Mesodermal cell (in vitro differentiated cells): ENCODE results near the gene DOCK1.

ENCODE experiments used
- H3K27ac ChIP-seq: 2 replicates; pipeline ENCODE4 v1.7.0; 2013; ENCODE audit warnings: mild to moderate bottlenecking, low read depth, low read length, moderate library complexity; ENCODE audit not compliant: severe bottlenecking
- H3K36me3 ChIP-seq: 2 replicates; pipeline ENCODE4 v1.7.1; 2013; ENCODE audit warnings: mild to moderate bottlenecking, low read length, moderate library complexity; ENCODE audit not compliant: control insufficient read depth, insufficient read depth
- H3K4me1 ChIP-seq: one replicate; pipeline ENCODE4 v1.7.1; 2013; ENCODE audit warnings: mild to moderate bottlenecking, low read length; ENCODE audit not compliant: insufficient read depth, control insufficient read depth, poor library complexity, severe bottlenecking
- H3K4me3 ChIP-seq: 2 replicates; pipeline ENCODE4 v1.7.0; 2013; ENCODE audit warnings: low read length, control low read depth, mild to moderate bottlenecking; ENCODE audit not compliant: insufficient read depth, poor library complexity, severe bottlenecking; ENCODE audit errors: extremely low read depth
- H3K9me3 ChIP-seq: 2 replicates; pipeline ENCODE4 v1.7.1; 2013; ENCODE audit warnings: mild to moderate bottlenecking, low read length, moderate library complexity; ENCODE audit not compliant: control insufficient read depth
- WGBS, 2 experiments: methylation state at CpG; one replicate each; pipeline ENCODE4 v1.1.5; 2013; ENCODE audit warnings: missing lambda C conversion rate in 2 of 2; ENCODE audit not compliant: insufficient coverage in 2 of 2; 5-methylcytosine and 5-hydroxymethylcytosine counted together

Gene DOCK1

DNA sequence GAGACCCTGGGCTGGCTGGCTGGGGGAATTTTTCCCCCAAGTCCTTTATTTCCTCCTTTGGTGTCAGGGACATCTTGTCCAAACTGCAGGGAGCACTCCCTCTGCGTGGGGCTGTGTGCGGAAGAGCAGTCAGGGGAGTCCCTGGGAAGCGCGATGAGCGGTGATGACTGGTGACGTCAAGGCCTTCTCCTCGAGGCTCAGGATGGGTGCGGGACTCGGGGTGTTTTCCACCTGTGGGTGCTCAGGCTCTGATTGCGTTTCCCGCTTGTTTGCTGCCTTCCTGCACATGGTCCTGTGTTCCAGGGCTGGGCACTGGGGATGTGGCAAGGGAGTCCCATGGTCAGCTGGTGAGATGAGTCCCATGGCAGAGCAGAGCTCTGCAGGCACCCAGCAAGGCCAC is 101.2 kb downstream of the DOCK1 start:
- H3K9me3 ChIP-seq: no peaks in the 10 kb centered on the region
- H3K4me1 ChIP-seq: no peaks in the 10 kb centered on the region
- WGBS, 2 experiments: 95 to 98% methylated on average over 9 to 11 of the region's 11 CpGs
- no peak overlapping the region for H3K27ac ChIP-seq
- H3K36me3 ChIP-seq: peaks cover 48% of the 10 kb centered on the region
- no peak overlapping the region for H3K4me3 ChIP-seq

DNA sequence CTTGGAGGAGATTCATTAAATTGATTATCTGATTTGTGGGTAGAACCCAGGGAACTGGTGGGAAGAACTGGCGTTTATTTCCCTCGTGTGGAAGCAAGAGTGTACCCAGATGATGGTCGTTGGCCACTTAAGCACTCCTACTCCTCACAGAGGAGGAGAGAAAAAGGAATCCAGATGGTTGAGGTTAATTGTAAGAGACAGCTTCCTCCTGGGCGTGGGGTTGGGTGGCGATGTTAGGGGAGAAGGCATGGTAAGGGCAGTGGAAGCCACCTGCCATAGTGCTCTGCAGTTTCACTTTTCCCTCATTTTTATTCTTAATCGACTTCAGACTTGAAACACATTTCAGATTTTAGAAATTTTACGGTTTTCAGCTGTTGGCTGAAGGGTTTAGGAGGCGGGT is 104.1 kb downstream of the DOCK1 start:
- no peaks in the 10 kb centered on the region for H3K9me3 ChIP-seq
- peaks cover 5% of the 10 kb centered on the region for H3K4me1 ChIP-seq
- peaks cover 65% of the 10 kb centered on the region for H3K36me3 ChIP-seq
- WGBS, 2 experiments: 96 to 100% methylated on average over 3 to 4 of the region's 8 CpGs
- H3K4me3 ChIP-seq: no peak overlapping the region
- H3K27ac ChIP-seq: no peak overlapping the region

DNA sequence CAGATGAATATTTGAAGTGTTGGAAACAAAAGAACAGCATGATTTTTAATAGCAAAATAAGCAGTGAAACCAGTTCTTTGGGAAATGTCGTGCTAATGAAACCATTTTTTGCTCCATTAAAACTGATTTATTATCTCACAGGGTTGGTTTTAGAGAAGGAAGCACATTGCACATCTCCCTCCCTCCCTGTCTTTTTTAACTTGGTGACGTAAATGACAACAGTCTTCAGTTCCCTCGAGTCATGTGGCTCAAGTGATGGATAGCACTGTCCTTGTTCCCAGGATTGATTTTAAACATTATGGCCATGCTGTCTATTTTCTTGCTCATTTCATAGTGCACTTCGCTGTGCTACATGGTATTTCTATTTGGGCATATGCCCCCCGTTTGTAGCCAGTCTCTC is 105.9 kb downstream of the DOCK1 start:
- no peaks in the 10 kb centered on the region for H3K9me3 ChIP-seq
- no peak overlapping the region for H3K27ac ChIP-seq
- H3K4me1 ChIP-seq: peaks cover 5% of the 10 kb centered on the region
- no peak overlapping the region for H3K4me3 ChIP-seq
- H3K36me3 ChIP-seq: peaks cover 68% of the 10 kb centered on the region
- 95 to 100% methylated on average over 3 to 4 of the region's 5 CpGs for WGBS, 2 experiments

DNA sequence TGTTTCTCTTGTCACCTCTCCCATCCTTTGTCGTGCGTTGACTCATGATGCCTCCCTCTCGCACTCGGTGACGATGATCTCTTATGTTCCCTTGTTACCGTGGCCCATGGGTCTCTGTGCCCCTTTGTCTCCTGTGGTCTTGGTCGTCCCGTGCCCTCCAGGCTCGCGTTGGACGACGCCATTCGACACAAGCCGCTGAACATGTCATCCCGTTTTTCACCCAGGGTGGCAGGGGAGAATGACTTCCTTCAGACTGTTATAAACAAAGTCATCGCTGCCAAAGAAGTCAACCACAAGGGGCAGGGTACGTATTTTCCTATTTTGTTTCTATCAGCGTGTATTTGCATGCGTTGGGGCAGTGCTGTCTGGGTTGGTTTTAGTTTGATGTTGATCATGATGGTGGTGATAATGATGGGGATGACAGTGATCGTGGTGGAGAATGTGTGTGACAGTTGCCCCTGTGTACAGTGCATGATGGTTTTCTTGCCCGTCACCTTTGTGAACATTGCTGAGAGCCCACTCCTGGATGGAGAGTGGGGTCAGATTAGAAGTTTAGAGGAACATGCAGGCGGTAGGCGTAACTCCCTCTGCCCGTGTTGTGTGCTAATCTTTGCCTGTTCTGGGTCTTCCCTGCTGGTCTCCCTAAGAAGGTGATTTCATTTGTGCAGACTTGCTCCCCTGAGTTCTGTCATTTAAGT is 107.0 kb downstream of the DOCK1 start:
- Histone ChIP-seq H3K4me3 (no peak overlapping the region), H3K9me3 (no peaks in the 10 kb centered on the region), H3K27ac (no peak overlapping the region), H3K36me3 (peaks cover 69% of the 10 kb centered on the region), H3K4me1 (peaks cover 5% of the 10 kb centered on the region)
- 95 to 97% methylated on average over 21 to 24 of the region's 24 CpGs for WGBS, 2 experiments

DNA sequence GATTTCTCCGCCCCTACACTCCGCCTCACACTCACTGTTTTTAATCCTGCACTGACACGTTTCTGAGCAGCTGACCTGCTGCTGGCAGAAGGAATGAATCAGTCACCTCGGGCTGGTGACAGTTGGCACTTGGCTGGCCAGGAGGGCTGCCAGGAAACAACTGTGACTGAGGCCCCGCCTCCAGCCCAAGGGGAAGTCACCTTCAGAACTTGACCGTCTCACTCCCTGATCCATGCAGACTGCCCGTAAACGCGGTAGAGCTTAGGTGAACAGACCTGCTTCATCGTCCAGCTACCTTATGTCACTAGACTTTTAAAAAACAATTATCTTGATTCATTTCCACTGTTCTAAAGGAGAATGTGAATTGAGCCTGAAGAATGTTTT is 107.5 kb downstream of the DOCK1 start:
- Histone ChIP-seq H3K27ac (no peak overlapping the region), H3K36me3 (peaks cover 64% of the 10 kb centered on the region), H3K9me3 (no peaks in the 10 kb centered on the region), H3K4me3 (no peak overlapping the region), H3K4me1 (peaks cover 5% of the 10 kb centered on the region)
- 75 to 84% methylated on average over 7 to 8 of the region's 10 CpGs for WGBS, 2 experiments

DNA sequence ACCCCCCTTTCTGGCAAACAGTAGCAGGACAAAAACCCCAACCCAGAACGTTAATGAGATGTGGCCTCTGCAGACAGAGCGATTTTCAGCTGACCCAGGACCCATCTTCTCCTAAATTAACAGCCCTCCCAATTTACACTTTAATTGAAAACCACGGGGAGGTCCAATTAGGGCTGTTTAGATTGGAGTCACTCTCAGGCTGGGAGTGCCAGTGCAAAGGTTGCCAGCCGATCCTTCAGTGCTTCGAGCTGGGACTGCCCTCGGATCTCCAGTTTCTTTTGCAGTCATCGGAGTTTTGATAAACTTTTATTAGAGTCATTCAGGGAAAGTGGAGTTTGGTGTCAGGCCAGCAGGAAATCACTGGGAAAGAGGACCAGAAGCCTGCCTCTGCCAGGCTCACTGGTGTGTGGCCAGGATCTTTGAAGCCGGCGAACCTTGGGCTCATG is 108.0 kb downstream of the DOCK1 start:
- Histone ChIP-seq H3K4me1 (peaks cover 5% of the 10 kb centered on the region), H3K4me3 (no peak overlapping the region), H3K9me3 (no peaks in the 10 kb centered on the region), H3K27ac (no peak overlapping the region), H3K36me3 (peaks cover 65% of the 10 kb centered on the region)
- 87 to 94% methylated on average over 7 to 9 of the region's 9 CpGs for WGBS, 2 experiments

DNA sequence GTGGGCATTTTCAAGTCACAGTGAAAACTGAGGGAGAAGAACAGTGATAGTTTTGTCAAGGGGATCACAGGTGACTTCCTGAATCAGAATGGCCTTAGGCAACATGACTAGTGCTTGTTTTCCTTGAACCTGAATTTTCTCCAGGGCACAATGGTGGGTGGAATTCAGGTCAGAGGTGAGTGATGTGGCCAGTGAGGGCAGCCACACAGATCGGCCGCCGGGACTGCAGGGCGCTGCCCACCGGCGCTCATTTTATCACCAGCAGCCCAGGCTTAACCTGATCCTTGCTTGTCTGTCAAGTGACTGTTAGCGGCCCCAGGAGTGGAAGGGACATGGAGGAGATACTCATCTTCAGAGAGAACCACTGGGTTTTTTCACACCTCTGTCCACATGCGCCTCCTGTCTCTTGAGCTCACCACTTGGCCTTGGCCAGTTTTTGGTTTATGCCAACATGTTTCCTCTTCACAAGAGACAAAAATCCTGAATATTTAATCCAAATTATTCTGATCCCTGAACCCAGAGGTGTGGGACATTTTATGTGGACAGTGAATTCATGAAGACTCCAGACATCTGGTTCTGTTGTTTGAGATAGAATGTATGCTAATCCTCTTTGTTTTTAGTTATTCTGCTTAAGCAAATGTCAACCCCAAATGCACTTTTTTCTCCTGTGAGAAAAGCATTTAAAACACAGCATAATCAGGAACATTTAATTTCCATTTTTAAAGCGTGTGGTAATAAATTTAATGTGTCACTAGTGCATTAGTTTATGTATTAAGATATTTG is 108.7 kb downstream of the DOCK1 start:
- H3K36me3 ChIP-seq: peaks cover 68% of the 10 kb centered on the region
- WGBS, 2 experiments: 88 to 98% methylated on average over 7 to 8 of the region's 9 CpGs
- no peak overlapping the region for H3K27ac ChIP-seq
- H3K9me3 ChIP-seq: no peaks in the 10 kb centered on the region
- H3K4me3 ChIP-seq: no peak overlapping the region
- H3K4me1 ChIP-seq: peaks cover 5% of the 10 kb centered on the region

DNA sequence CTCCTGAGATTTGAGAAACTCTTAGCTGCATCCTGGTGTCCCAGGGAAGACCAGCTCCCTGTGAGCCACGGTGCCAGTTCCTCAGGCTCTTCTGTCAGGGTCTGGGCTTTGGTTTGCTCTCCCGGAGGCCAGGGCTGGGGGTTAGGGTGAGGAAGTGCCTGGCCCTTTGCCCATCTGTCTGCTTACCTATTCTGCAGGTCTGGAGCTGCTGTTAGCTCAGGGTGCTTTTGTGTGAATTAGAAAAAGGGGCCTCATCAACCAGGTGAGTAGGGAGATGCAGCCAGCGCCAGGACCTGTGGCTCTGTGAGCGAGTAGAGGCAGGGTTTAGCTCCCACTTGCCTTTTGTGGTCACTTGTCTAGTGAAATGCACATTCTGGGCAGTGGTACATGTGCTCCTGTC is 109.4 kb downstream of the DOCK1 start:
- Histone ChIP-seq H3K4me1 (peaks cover 5% of the 10 kb centered on the region), H3K36me3 (peaks cover 72% of the 10 kb centered on the region)

DNA sequence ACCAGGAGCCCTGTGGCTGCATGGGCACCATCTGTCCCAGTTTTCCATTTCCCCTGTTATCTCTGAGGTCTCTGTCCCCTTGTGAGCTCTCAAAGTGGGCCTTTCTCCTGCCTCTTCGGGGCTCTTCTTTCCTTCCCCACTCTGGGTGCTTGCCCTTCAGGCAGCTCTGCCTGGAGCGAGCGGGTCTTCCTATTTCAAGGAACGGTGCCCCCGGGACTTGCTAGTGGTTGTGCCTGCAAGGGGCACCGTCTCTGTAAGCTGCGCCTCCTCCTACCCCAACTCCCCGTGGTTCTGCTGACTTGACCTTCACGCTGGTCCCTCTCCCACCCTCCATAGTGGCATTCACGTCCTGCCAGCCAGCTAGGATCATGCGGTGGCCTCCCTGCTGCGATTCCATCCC is 110.1 kb downstream of the DOCK1 start:
- H3K9me3 ChIP-seq: no peaks in the 10 kb centered on the region
- 95 to 96% methylated on average over 12 of the region's 12 CpGs for WGBS, 2 experiments
- H3K27ac ChIP-seq: no peak overlapping the region
- H3K4me3 ChIP-seq: no peak overlapping the region
- peaks cover 71% of the 10 kb centered on the region for H3K36me3 ChIP-seq
- H3K4me1 ChIP-seq: peaks cover 5% of the 10 kb centered on the region

More for the DNA sequence above, 109.4 kb downstream of the DOCK1 start:
- 95 to 97% methylated on average over 3 to 4 of the region's 4 CpGs for WGBS, 2 experiments
- H3K27ac ChIP-seq: no peak overlapping the region
- no peak overlapping the region for H3K4me3 ChIP-seq
- H3K9me3 ChIP-seq: no peaks in the 10 kb centered on the region

DNA sequence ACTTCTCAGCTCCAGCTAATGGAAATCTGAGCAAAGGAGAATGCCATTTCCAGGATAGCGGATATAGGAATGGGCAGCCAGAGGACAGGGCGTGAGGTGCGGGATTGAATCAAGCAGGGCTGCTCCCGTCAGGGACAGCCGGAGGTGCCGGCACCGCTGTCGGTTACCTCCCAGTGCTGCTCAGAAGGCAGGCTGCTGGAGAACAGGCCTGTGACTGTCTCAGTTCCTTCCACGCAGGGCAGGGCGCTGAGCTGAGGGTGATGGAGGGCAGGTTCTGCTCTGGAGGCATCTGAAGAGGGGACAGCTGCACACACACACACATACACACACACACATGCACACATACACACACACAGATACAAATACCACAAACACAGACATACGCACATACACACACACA is 111.1 kb downstream of the DOCK1 start:
- Histone ChIP-seq H3K9me3 (no peaks in the 10 kb centered on the region), H3K4me3 (no peak overlapping the region), H3K36me3 (peaks cover 65% of the 10 kb centered on the region), H3K27ac (no peak overlapping the region), H3K4me1 (peaks cover 5% of the 10 kb centered on the region)
- 81 to 83% methylated on average over 6 to 9 of the region's 11 CpGs for WGBS, 2 experiments
